ENCODE results near the gene TSPAN4.

- TF ChIP-seq IRF9 (tag; IDR thresholded peaks at IDR 0.05) (no peak), GATA2 (CRISPR knock-in tag; IDR thresholded peaks at IDR 0.05) (no peak), E2F5 (CRISPR knock-in tag; IDR thresholded peaks at IDR 0.05) (no peak), ATF3 (IDR thresholded peaks at IDR 0.05) (no peak), ATF3 (CRISPR knock-in tag; conservative IDR thresholded peaks at IDR 0.05) (no peak), L3MBTL2 (IDR thresholded peaks at IDR 0.05) (no peak), CREBBP (IDR thresholded peaks at IDR 0.05; ENCODE audit: low read depth, low read length) (no peak)
- TF ChIP-seq, protein P1, sequence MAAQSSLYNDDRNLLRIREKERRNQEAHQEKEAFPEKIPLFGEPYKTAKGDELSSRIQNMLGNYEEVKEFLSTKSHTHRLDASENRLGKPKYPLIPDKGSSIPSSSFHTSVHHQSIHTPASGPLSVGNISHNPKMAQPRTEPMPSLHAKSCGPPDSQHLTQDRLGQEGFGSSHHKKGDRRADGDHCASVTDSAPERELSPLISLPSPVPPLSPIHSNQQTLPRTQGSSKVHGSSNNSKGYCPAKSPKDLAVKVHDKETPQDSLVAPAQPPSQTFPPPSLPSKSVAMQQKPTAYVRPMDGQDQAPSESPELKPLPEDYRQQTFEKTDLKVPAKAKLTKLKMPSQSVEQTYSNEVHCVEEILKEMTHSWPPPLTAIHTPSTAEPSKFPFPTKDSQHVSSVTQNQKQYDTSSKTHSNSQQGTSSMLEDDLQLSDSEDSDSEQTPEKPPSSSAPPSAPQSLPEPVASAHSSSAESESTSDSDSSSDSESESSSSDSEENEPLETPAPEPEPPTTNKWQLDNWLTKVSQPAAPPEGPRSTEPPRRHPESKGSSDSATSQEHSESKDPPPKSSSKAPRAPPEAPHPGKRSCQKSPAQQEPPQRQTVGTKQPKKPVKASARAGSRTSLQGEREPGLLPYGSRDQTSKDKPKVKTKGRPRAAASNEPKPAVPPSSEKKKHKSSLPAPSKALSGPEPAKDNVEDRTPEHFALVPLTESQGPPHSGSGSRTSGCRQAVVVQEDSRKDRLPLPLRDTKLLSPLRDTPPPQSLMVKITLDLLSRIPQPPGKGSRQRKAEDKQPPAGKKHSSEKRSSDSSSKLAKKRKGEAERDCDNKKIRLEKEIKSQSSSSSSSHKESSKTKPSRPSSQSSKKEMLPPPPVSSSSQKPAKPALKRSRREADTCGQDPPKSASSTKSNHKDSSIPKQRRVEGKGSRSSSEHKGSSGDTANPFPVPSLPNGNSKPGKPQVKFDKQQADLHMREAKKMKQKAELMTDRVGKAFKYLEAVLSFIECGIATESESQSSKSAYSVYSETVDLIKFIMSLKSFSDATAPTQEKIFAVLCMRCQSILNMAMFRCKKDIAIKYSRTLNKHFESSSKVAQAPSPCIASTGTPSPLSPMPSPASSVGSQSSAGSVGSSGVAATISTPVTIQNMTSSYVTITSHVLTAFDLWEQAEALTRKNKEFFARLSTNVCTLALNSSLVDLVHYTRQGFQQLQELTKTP (IDR thresholded peaks at IDR 0.05; ENCODE audit: low read depth in 1 of 2, partially characterized antibody in 2 of 2) = no peak
- TF ChIP-seq, protein P2, sequence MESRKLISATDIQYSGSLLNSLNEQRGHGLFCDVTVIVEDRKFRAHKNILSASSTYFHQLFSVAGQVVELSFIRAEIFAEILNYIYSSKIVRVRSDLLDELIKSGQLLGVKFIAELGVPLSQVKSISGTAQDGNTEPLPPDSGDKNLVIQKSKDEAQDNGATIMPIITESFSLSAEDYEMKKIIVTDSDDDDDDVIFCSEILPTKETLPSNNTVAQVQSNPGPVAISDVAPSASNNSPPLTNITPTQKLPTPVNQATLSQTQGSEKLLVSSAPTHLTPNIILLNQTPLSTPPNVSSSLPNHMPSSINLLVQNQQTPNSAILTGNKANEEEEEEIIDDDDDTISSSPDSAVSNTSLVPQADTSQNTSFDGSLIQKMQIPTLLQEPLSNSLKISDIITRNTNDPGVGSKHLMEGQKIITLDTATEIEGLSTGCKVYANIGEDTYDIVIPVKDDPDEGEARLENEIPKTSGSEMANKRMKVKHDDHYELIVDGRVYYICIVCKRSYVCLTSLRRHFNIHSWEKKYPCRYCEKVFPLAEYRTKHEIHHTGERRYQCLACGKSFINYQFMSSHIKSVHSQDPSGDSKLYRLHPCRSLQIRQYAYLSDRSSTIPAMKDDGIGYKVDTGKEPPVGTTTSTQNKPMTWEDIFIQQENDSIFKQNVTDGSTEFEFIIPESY (CRISPR knock-in tag; IDR thresholded peaks at IDR 0.05) = no peak
Measured at GRCh38 chr11:823441-824291, 19.0 kb upstream of the TSPAN4 start.

Measured in K562 (cell line).